Endodermal cell (in vitro differentiated cells): ENCODE results near the gene NOS1. TPM values are rescaled to one million over a fixed set of nuclear protein-coding genes. Genes with fewer than 3 reads are reported as not detected.
A peak's percentile ranks its signal among the peaks of the same experiment; 100 is the strongest.

Experiments
- DNase-seq: peaks from one replicate; pipeline ENCODE4 v3.0.0-alpha.2; 2017
- H3K27ac ChIP-seq: 2 replicates; pipeline ENCODE4 v1.5.1; 2013; ENCODE audit warnings: mild to moderate bottlenecking, low read depth, low read length, moderate library complexity
- H3K27me3 ChIP-seq: 2 replicates; pipeline ENCODE4 v1.6.1; 2013; ENCODE audit warnings: mild to moderate bottlenecking, low read length, moderate library complexity; ENCODE audit not compliant: insufficient read depth, control insufficient read depth, poor library complexity, severe bottlenecking
- H3K36me3 ChIP-seq: 2 replicates; pipeline ENCODE4 v1.7.0; 2013; ENCODE audit warnings: mild to moderate bottlenecking, low read length, moderate library complexity; ENCODE audit not compliant: control insufficient read depth, insufficient read depth
- H3K4me1 ChIP-seq: one replicate; pipeline ENCODE4 v1.7.0; 2013; ENCODE audit warnings: low read length; ENCODE audit not compliant: control insufficient read depth, insufficient read depth
- H3K4me3 ChIP-seq: 2 replicates; pipeline ENCODE4 v1.5.1; 2013; ENCODE audit warnings: mild to moderate bottlenecking, low read length, moderate library complexity
- H3K9ac ChIP-seq: 2 replicates; pipeline ENCODE4 v1.6.1; 2013; ENCODE audit warnings: mild to moderate bottlenecking, low read length, moderate library complexity; ENCODE audit not compliant: poor library complexity, severe bottlenecking; ENCODE audit errors: extremely low read depth
- H3K9me3 ChIP-seq: 2 replicates; pipeline ENCODE4 v1.6.1; 2013; ENCODE audit warnings: mild to moderate bottlenecking, low read length, moderate library complexity; ENCODE audit not compliant: control insufficient read depth
- H3K27ac Mint-ChIP-seq: 2 replicates; pipeline ENCODE4 v1.8.0; 2020; ENCODE audit warnings: mixed read lengths
- H3K27me3 Mint-ChIP-seq: 2 replicates; pipeline ENCODE4 v1.8.0; 2021; ENCODE audit warnings: mild to moderate bottlenecking, mixed read lengths; ENCODE audit not compliant: insufficient read depth
- H3K36me3 Mint-ChIP-seq: 2 replicates; pipeline ENCODE4 v1.8.0; 2020; ENCODE audit warnings: low read depth, mixed read lengths
- H3K4me1 Mint-ChIP-seq: 2 replicates; pipeline ENCODE4 v1.8.0; 2020; ENCODE audit warnings: mixed read lengths
- H3K4me3 Mint-ChIP-seq: 2 replicates; pipeline ENCODE4 v1.8.0; 2020; ENCODE audit warnings: mild to moderate bottlenecking, moderate library complexity, mixed read lengths
- H3K9me3 Mint-ChIP-seq: 2 replicates; pipeline ENCODE4 v1.8.0; 2020; ENCODE audit warnings: mild to moderate bottlenecking, mixed read lengths
- WGBS, 2 experiments: methylation state at CpG; one replicate each; pipeline versions ENCODE4 v1.1.5 to v1.1.7; 2013; ENCODE audit warnings: missing lambda C conversion rate in 2 of 2, mixed read lengths in 1 of 2; ENCODE audit not compliant: insufficient coverage in 1 of 2, insufficient read length in 1 of 2; 5-methylcytosine and 5-hydroxymethylcytosine counted together
- total RNA-seq, 2 donors: library from RNA; stranded (reverse); fragmentation: NEBNext Ultra II Directional in 1 of 2; extraction: Animal tissue kit (Norgen Biotek cat#: 25700) in 1 of 2; gene quantifications; 2 replicates in 1 of 2; 3 replicates in 1 of 2; pipeline ENCODE4 v1.2.1, GENCODE V29; 2021
- TF ChIP-seq, protein P1 (sequence below): fragments of 200-600 bp; sonication (generic); conservative IDR thresholded peaks from 2 replicates; pipeline ENCODE4 v1.5.0; 2021; ENCODE audit warnings: antibody characterized with exemption, mild to moderate bottlenecking

NOS1 gene
- total RNA-seq, 2 donors from 2014 or later, result 0.33 to 0.88 TPM

GRCh38 chr12:117360551-117361346 is 677 bp downstream of the NOS1 start:
- Mint-ChIP-seq H3K36me3 (no peaks in the 10 kb centered on the region), H3K27ac (no peak overlapping the region), H3K9me3 (no peaks in the 10 kb centered on the region), H3K27me3 (peaks cover 90% of the 10 kb centered on the region), H3K4me1 (peaks cover 2% of the 10 kb centered on the region), H3K4me3 (peak overlapping the region; percentile 69)
- Histone ChIP-seq H3K9ac (no peak overlapping the region), H3K4me1 (no peaks in the 10 kb centered on the region), H3K4me3 (peak overlapping the region; percentile 81), H3K27me3 (peaks cover 90% of the 10 kb centered on the region), H3K36me3 (no peaks in the 10 kb centered on the region), H3K27ac (no peak overlapping the region), H3K9me3 (no peaks in the 10 kb centered on the region)
- 0% methylated on average over 19 to 91 of the region's 91 CpGs for WGBS, 2 experiments
- TF ChIP-seq, protein P1, sequence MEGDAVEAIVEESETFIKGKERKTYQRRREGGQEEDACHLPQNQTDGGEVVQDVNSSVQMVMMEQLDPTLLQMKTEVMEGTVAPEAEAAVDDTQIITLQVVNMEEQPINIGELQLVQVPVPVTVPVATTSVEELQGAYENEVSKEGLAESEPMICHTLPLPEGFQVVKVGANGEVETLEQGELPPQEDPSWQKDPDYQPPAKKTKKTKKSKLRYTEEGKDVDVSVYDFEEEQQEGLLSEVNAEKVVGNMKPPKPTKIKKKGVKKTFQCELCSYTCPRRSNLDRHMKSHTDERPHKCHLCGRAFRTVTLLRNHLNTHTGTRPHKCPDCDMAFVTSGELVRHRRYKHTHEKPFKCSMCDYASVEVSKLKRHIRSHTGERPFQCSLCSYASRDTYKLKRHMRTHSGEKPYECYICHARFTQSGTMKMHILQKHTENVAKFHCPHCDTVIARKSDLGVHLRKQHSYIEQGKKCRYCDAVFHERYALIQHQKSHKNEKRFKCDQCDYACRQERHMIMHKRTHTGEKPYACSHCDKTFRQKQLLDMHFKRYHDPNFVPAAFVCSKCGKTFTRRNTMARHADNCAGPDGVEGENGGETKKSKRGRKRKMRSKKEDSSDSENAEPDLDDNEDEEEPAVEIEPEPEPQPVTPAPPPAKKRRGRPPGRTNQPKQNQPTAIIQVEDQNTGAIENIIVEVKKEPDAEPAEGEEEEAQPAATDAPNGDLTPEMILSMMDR, result no peak
- DNase-seq, result peak; percentile 86

DNA sequence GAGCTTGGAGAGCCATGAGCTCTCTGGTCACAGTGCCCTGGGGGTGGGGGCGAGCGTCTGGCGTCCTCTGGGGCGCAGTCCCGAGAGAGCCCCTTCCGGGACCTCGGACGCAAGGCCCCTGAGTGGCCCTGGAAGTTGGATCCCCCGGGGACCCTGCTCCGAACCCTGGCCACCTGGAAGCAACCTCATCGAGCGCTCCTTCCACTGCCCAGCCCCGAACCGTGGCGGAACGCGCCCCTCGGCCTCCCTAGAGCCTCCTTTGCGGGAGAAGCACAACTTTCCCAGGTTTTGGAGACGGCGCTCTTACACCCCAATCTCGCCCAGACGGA is 1.2 kb downstream of the NOS1 start:
- DNase-seq, result no peak
- peaks cover 88% of the 10 kb centered on the region for H3K27me3 ChIP-seq

GRCh38 chr12:117359029-117359845 is 2.2 kb downstream of the NOS1 start:
- Histone ChIP-seq H3K27ac (no peak overlapping the region), H3K4me1 (no peaks in the 10 kb centered on the region), H3K4me3 (no peak overlapping the region), H3K9ac (no peak overlapping the region), H3K36me3 (no peaks in the 10 kb centered on the region), H3K9me3 (no peaks in the 10 kb centered on the region), H3K27me3 (peaks cover 78% of the 10 kb centered on the region)
- TF ChIP-seq, protein P1, result no peak
- H3K36me3 Mint-ChIP-seq, result no peaks in the 10 kb centered on the region
- DNase-seq, result no peak
- H3K4me3 Mint-ChIP-seq, result peak overlapping the region; percentile 69
- peaks cover 2% of the 10 kb centered on the region for H3K4me1 Mint-ChIP-seq
- peaks cover 82% of the 10 kb centered on the region for H3K27me3 Mint-ChIP-seq
- 46 to 47% methylated on average over 8 to 40 of the region's 42 CpGs for WGBS, 2 experiments
- H3K9me3 Mint-ChIP-seq, result no peaks in the 10 kb centered on the region
- H3K27ac Mint-ChIP-seq, result no peak overlapping the region

More for the DNA sequence above, 1.2 kb downstream of the NOS1 start:
- peak overlapping the region; percentile 69 for H3K4me3 Mint-ChIP-seq
- Histone ChIP-seq H3K4me1 (no peaks in the 10 kb centered on the region), H3K27ac (no peak overlapping the region), H3K36me3 (no peaks in the 10 kb centered on the region), H3K4me3 (peak overlapping the region; percentile 81), H3K9me3 (no peaks in the 10 kb centered on the region), H3K9ac (no peak overlapping the region)
- no peak overlapping the region for H3K27ac Mint-ChIP-seq
- TF ChIP-seq, protein P1, result no peak
- no peaks in the 10 kb centered on the region for H3K9me3 Mint-ChIP-seq
- H3K4me1 Mint-ChIP-seq, result peaks cover 2% of the 10 kb centered on the region
- WGBS, 2 experiments, result 1% methylated on average over 19 to 23 of the region's 23 CpGs
- H3K27me3 Mint-ChIP-seq, result peaks cover 88% of the 10 kb centered on the region
- H3K36me3 Mint-ChIP-seq, result no peaks in the 10 kb centered on the region
